ENCODE measurements around the gene RELT. TPM values are rescaled to one million over a fixed set of nuclear protein-coding genes. Genes with fewer than 3 reads are reported as not detected.

RELT gene
- total and polyA plus RNA-seq, 9 of the 15 experiments (the other 6 are each of a cell fraction or from before 2014, with no cell fraction given): 1.1 to 20.2 (median 7.4) TPM

GRCh38 chr11:73353422-73353821 is 22.8 kb upstream of the RELT start:
- in situ Hi-C loops (cut with MboI) (loop anchor here (5.0 kb wide), 1 partner anchor 39 kb away; no protein-coding TSS in a partner anchor), intact Hi-C loops (cut with micrococcal nuclease) (loop anchor here (5.0 kb wide), 2 partner anchors 309 to 579 kb away; no protein-coding TSS in a partner anchor)
- TF ChIP-seq SETDB1 (IDR thresholded peaks at IDR 0.05; ENCODE audit: low read length): no peak
- no peak for TF ChIP-seq THRAP3 (IDR thresholded peaks at IDR 0.05; ENCODE audit: borderline replicate concordance)
- TF ChIP-seq SRSF1 (IDR thresholded peaks at IDR 0.05; ENCODE audit: low read depth, low read length): no peak
- no peak for TF ChIP-seq HNRNPK (IDR thresholded peaks at IDR 0.05; ENCODE audit: low read depth, low read length, poor library complexity, severe bottlenecking)
- no peak for TF ChIP-seq DDX20 (tag; IDR thresholded peaks at IDR 0.05; ENCODE audit: low read depth)
- TF ChIP-seq TAF1 (IDR thresholded peaks at IDR 0.05; ENCODE audit: control insufficient read depth, extremely low read depth, insufficient read depth, low read length, severe bottlenecking): no peak
- TF ChIP-seq BDP1 (IDR thresholded peaks at IDR 0.05; ENCODE audit: insufficient read depth, insufficient read length): no peak
- no peak for TF ChIP-seq MAFK (IDR thresholded peaks at IDR 0.05; ENCODE audit: low read length)
- TF ChIP-seq ARHGAP35 (IDR thresholded peaks at IDR 0.05; ENCODE audit: partially characterized antibody): no peak
- no peak for TF ChIP-seq NR1H2 (CRISPR knock-in tag; IDR thresholded peaks at IDR 0.05)
- TF ChIP-seq FOXA1 (IDR thresholded peaks at IDR 0.05; ENCODE audit: borderline replicate concordance): no peak
- no peak for TF ChIP-seq MECOM (CRISPR knock-in tag; IDR thresholded peaks at IDR 0.05)
- no peak for TF ChIP-seq JUNB (CRISPR knock-in tag; conservative IDR thresholded peaks at IDR 0.05)
- TF ChIP-seq CC2D1A (IDR thresholded peaks at IDR 0.05): no peak
- TF ChIP-seq PKNOX1 (IDR thresholded peaks at IDR 0.05): no peak
- no peak for TF ChIP-seq CHCHD3 (CRISPR knock-in tag; IDR thresholded peaks at IDR 0.05)
- TF ChIP-seq ZNF174 (CRISPR knock-in tag; IDR thresholded peaks at IDR 0.05): no peak
- TF ChIP-seq SPI1 (IDR thresholded peaks at IDR 0.05; ENCODE audit: borderline replicate concordance, low read depth, low read length): no peak
- Histone ChIP-seq H3K4me1 (replicated peaks in 1 of 2; ENCODE audit: control insufficient read depth in 2 of 2, insufficient read depth in 2 of 2, low read length in 2 of 2) (peaks cover 3 to 10% of the 10 kb centered on the region in 2 experiments; a peak in 2 of 5 replicates), H3K9me1 (ENCODE audit: control insufficient read depth, insufficient read depth, low read length) (no peaks in the 10 kb centered on the region), H4K20me1 (replicated peaks; ENCODE audit: control insufficient read depth, insufficient read depth, low read length) (no peaks in the 10 kb centered on the region), H3K9me3 (replicated peaks; ENCODE audit: control insufficient read depth, insufficient read depth, low read depth, low read length) (no peaks in the 10 kb centered on the region), H3K9ac (ENCODE audit: insufficient read depth in 1 of 2, low read depth in 2 of 2, low read length in 2 of 2) (no peak overlapping the region), H3K27me3 (ENCODE audit: control insufficient read depth in 2 of 2, insufficient read depth in 2 of 2, low read length in 2 of 2) (peaks cover 24 to 48% of the 10 kb centered on the region in 2 experiments), H3K36me3 (ENCODE audit: control insufficient read depth, insufficient read depth, low read length) (no peaks in the 10 kb centered on the region), H3K27ac (ENCODE audit: extremely low read depth, low read depth, low read length) (no peak overlapping the region), H2AFZ (ENCODE audit: low read depth, low read length) (no peak overlapping the region), H3K4me2 (ENCODE audit: insufficient read depth, low read length) (no peak overlapping the region), H3K79me2 (ENCODE audit: control insufficient read depth, insufficient read depth, low read length) (no peaks in the 10 kb centered on the region), H3K4me3 (no peak overlapping the region)
- no peak for ATAC-seq
- no peak for DNase-seq (ENCODE audit: extremely low read depth in 1 of 4, low spot score in 3 of 4)
- WGBS (ENCODE audit: insufficient coverage, low coverage, missing lambda C conversion rate): 0% methylated on average over 4 of the region's 4 CpGs
- no peak for FAIRE-seq
- no TSS peak for BruUV-seq (replicated peaks)
- CTCF ChIA-PET (ENCODE audit: low intra/inter-chr PET ratio): no interaction called here
- POLR2A ChIA-PET: interaction anchor here (0.9 kb wide), 1 partner anchor 19 kb away, joined by 4 read pairs; no protein-coding TSS in a partner anchor

Measured in K562 (cell line).